Measurements from ENCODE around the gene ARSG. TPM values are rescaled to one million over a fixed set of nuclear protein-coding genes. Genes with fewer than 3 reads are reported as not detected.

ARSG gene
- total and polyA plus RNA-seq, 2 of the 13 experiments (the other 11 are each of a cell fraction or from before 2014, with no cell fraction given): 3.7 to 15.2 TPM

- TF ChIP-seq HMGXB4 (CRISPR knock-in tag; IDR thresholded peaks at IDR 0.05; ENCODE audit: borderline replicate concordance in 1 of 2, low read depth in 1 of 2): peak in 1 of 2 experiments; percentile 24; a peak in 1 of 4 replicates
- peak; percentile 68 for TF ChIP-seq CTCF (CRISPR knock-in tag; IDR thresholded peaks at IDR 0.05)
- 0 out of 2 replicates have a peak, but pooled peaks have one; percentile 32 for TF ChIP-seq TEF (CRISPR knock-in tag; IDR thresholded peaks at IDR 0.05)
- TF ChIP-seq ERF (CRISPR knock-in tag; IDR thresholded peaks at IDR 0.05): 0 out of 2 replicates have a peak, but pooled peaks have one; percentile 32
- 0 out of 2 replicates have a peak, but pooled peaks have one; percentile 14 for TF ChIP-seq FOXJ3 (CRISPR knock-in tag; IDR thresholded peaks at IDR 0.05; ENCODE audit: borderline replicate concordance)
- 0 out of 2 replicates have a peak, but pooled peaks have one; percentile 20 for TF ChIP-seq HOXA3 (CRISPR knock-in tag; IDR thresholded peaks at IDR 0.05)
- TF ChIP-seq GLI4 (CRISPR knock-in tag; IDR thresholded peaks at IDR 0.05; ENCODE audit: borderline replicate concordance): 0 out of 2 replicates have a peak, but pooled peaks have one; percentile 41
- peak; percentile 63; the same call in 1 of the 2 replicates for TF ChIP-seq ZNF800 (CRISPR knock-in tag; IDR thresholded peaks at IDR 0.05)
- peak; percentile 87 for TF ChIP-seq SMC3 (IDR thresholded peaks at IDR 0.05; ENCODE audit: low read length)
- 0 out of 2 replicates have a peak, but pooled peaks have one; percentile 19 for TF ChIP-seq ZGPAT (CRISPR knock-in tag; IDR thresholded peaks at IDR 0.05)
- TF ChIP-seq STAG1 (CRISPR knock-in tag; IDR thresholded peaks at IDR 0.05): peak; percentile 78
- TF ChIP-seq ZBTB7A (CRISPR knock-in tag; IDR thresholded peaks at IDR 0.05): 0 out of 2 replicates have a peak, but pooled peaks have one; percentile 16
Observed at GRCh38 chr17:68263101-68263681, 28.1 kb upstream of the ARSG start (continued).
